ENCODE measurements around the gene NPC1. TPM values are rescaled to one million over a fixed set of nuclear protein-coding genes. Genes with fewer than 3 reads are reported as not detected.

NPC1 gene
- total and polyA plus RNA-seq, 2 of the 8 experiments (the other 6 are each of a cell fraction or from before 2014, with no cell fraction given) = 34.1 to 39.5 TPM

DNA sequence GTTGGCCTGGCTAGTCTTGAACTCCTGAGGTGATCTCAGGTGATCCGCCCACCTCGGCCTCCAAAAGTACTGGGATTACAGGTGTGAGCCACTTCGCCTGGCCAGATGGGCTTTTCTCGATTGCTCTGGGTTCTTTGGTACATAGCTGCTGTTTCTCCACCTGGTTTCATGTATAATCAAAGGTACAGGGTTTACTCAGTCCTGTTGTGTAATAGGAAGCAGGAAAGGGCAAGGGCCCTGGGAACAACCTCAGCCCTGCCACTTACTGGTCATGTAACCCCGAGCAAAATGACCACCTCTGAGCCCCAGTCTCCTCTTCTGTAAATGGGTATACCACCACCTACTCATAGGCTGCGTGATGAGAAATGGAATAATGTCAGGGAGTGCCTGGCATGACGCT is 49.0 kb downstream of the NPC1 start:
- H2BK20ac ChIP-seq (ENCODE audit: low read length) = no peak overlapping the region
- WGBS, 2 experiments (ENCODE audit: extremely low coverage in 1 of 2, insufficient coverage in 1 of 2, insufficient read length in 1 of 2, insufficient replicate concordance in 2 of 2, low coverage in 1 of 2, low lambda C conversion rate in 2 of 2, missing lambda C conversion rate in 1 of 2) = 94% methylated on average over 7 of the region's 7 CpGs; no CpG with 5 or more reads in 1 of the 2 experiments
- H3K9ac ChIP-seq (replicated peaks in 1 of 4; ENCODE audit: extremely low read depth in 1 of 4, low read depth in 3 of 4, low read length in 3 of 4) = no peak overlapping the region
- H3K4me2 ChIP-seq (ENCODE audit: insufficient read depth in 1 of 2, low read depth in 2 of 2, low read length in 2 of 2) = no peak overlapping the region
- H2AK5ac ChIP-seq (ENCODE audit: low read depth, low read length) = no peak overlapping the region
- H3K79me1 ChIP-seq (ENCODE audit: low read depth, low read length) = no peaks in the 10 kb centered on the region
- no peak overlapping the region for H3K23ac ChIP-seq (ENCODE audit: insufficient read length)
- no peaks in the 10 kb centered on the region for H3K79me2 ChIP-seq (ENCODE audit: control insufficient read depth in 1 of 2, insufficient read depth in 2 of 2, low read length in 2 of 2)
- H3K23me2 ChIP-seq (ENCODE audit: low read depth, low read length) = no peaks in the 10 kb centered on the region
- H3K4ac ChIP-seq (replicated peaks; ENCODE audit: insufficient read length, low read depth, low read length) = no peak overlapping the region
- no peaks in the 10 kb centered on the region for H3K27me3 ChIP-seq (replicated peaks in 1 of 4; ENCODE audit: control insufficient read depth in 3 of 4, extremely low read depth in 1 of 4, insufficient read depth in 3 of 4, low read length in 3 of 4)
- no peak overlapping the region for H2AFZ ChIP-seq (ENCODE audit: low read length)
- no peak overlapping the region for H2BK15ac ChIP-seq (ENCODE audit: low read length)
- H3K4me3 ChIP-seq (ENCODE audit: extremely low read depth in 1 of 4, insufficient read depth in 2 of 4, low read depth in 3 of 4, low read length in 4 of 4) = no peak overlapping the region
- no peak overlapping the region for H2BK120ac ChIP-seq (replicated peaks; ENCODE audit: low read depth, low read length)
- H2BK12ac ChIP-seq (ENCODE audit: low read depth, low read length) = no peak overlapping the region
- no peak overlapping the region for H4K8ac ChIP-seq (ENCODE audit: extremely low read depth, insufficient read depth, low read length)
- no peak overlapping the region for H3K18ac ChIP-seq (ENCODE audit: extremely low read depth, low read length)
- ChIA-PET CTCF (ENCODE audit: partially characterized antibody) (interaction anchor here (0.6 kb wide), 1 partner anchor 170 kb away, joined by 3 read pairs; no protein-coding TSS in a partner anchor), POLR2A (ENCODE audit: partially characterized antibody) (no interaction called here)
- DNase-seq (ENCODE audit: low read depth in 1 of 2, low spot score in 2 of 2) = no peak
- H3K9me3 ChIP-seq (ENCODE audit: insufficient read depth in 2 of 2, low read depth in 1 of 2, low read length in 1 of 2) = no peaks in the 10 kb centered on the region
- no peak for FAIRE-seq
- peaks cover 48 to 88% (median 69%) of the 10 kb centered on the region in 4 experiments for H3K36me3 ChIP-seq (ENCODE audit: control insufficient read depth in 2 of 4, insufficient read depth in 4 of 4, low read length in 3 of 4)
- H4K20me1 ChIP-seq (replicated peaks in 1 of 2; ENCODE audit: control insufficient read depth in 1 of 2, insufficient read depth in 2 of 2, low read length in 2 of 2) = peaks cover 1 to 6% of the 10 kb centered on the region in 2 experiments
- H3K56ac ChIP-seq (replicated peaks; ENCODE audit: insufficient read length, low read depth, low read length) = no peak overlapping the region
- no peaks in the 10 kb centered on the region for H3K4me1 ChIP-seq (replicated peaks in 1 of 4; ENCODE audit: control insufficient read depth in 3 of 4, insufficient read depth in 4 of 4, low read length in 3 of 4)
- no peak overlapping the region for H3K27ac ChIP-seq (ENCODE audit: low read depth, low read length)
- no peak overlapping the region for H4K5ac ChIP-seq (ENCODE audit: insufficient read length, low read depth, low read length)
- H4K91ac ChIP-seq (replicated peaks; ENCODE audit: insufficient read length, low read length) = no peak overlapping the region
- no peak overlapping the region for H2BK5ac ChIP-seq (ENCODE audit: low read depth, low read length)
- H3K14ac ChIP-seq (ENCODE audit: insufficient read length) = no peak overlapping the region

All from H1 (cell line).